HCT116 (cell line): ENCODE data around the gene STAG1.

Source experiments
- CEBPB ChIP-seq: IDR thresholded peaks from 2 replicates; pipeline ENCODE4 v1.6.1; 2012; ENCODE audit warnings: low read depth
- CTCF ChIP-seq, 3 experiments: fragments of 200-600 bp in 1 of 3; sonication (generic) in 1 of 3; IDR thresholded peaks in 2 of 3; conservative IDR thresholded peaks in 1 of 3; 2 replicates each; pipeline ENCODE4 v1.5.1; 2012 to 2017; ENCODE audit warnings: low read depth in 2 of 3, low read length in 2 of 3, antibody characterized with exemption in 1 of 3, borderline replicate concordance in 1 of 3, control low read depth in 1 of 3, mild to moderate bottlenecking in 1 of 3, mixed read lengths in 1 of 3, mixed run types in 1 of 3, moderate library complexity in 1 of 3; ENCODE audit not compliant: insufficient read depth in 1 of 3
- EZH2phosphoT487 ChIP-seq: fragments of 200-600 bp; IDR thresholded peaks from 2 replicates; pipeline ENCODE4 v1.6.1; 2018; ENCODE audit warnings: antibody characterized with exemption, borderline replicate concordance
- MAX ChIP-seq: IDR thresholded peaks from 2 replicates; pipeline ENCODE4 v1.6.1; 2012
- POLR2A ChIP-seq: IDR thresholded peaks from 2 replicates; pipeline ENCODE4 v1.7.0; 2011; ENCODE audit warnings: borderline replicate concordance; ENCODE audit not compliant: insufficient read depth, insufficient read length; ENCODE audit errors: extremely low read depth
- POLR2AphosphoS5 ChIP-seq: IDR thresholded peaks from 2 replicates; pipeline ENCODE4 v1.6.1; 2011; ENCODE audit warnings: mild to moderate bottlenecking, low read depth, low read length, moderate library complexity
- REST ChIP-seq: IDR thresholded peaks from 2 replicates; pipeline ENCODE4 v1.6.1; 2012; ENCODE audit warnings: low read depth
- SP1 ChIP-seq: IDR thresholded peaks from 2 replicates; pipeline ENCODE4 v1.6.1; 2012; ENCODE audit warnings: low read depth
- ZBTB33 ChIP-seq: IDR thresholded peaks from 2 replicates; pipeline ENCODE4 v1.6.1; 2011; ENCODE audit warnings: mild to moderate bottlenecking, low read length, moderate library complexity; ENCODE audit not compliant: insufficient replicate concordance; ENCODE audit errors: extremely low read depth
- ZNF274 ChIP-seq: fragments of 200-500 bp; sonication (Bioruptor generic); IDR thresholded peaks from 2 replicates; pipeline ENCODE4 v1.6.1; 2014; ENCODE audit warnings: mild to moderate bottlenecking, low read depth, low read length, inconsistent platforms

- TF ChIP-seq POLR2AphosphoS5 (no peak), SP1 (no peak), POLR2A (no peak), CTCF (IDR thresholded peaks at IDR 0.05 in 2 of 3, conservative IDR thresholded peaks at IDR 0.05 in 1 of 3; ENCODE audit: borderline replicate concordance in 1 of 3, insufficient read depth in 1 of 3, low read depth in 2 of 3, low read length in 2 of 3) (no peak), EZH2phosphoT487 (no peak), ZBTB33 (no peak), CEBPB (no peak), ZNF274 (no peak), REST (no peak), MAX (no peak)
These were observed 35.5 kb downstream of the STAG1 start for GRCh38 chr3:136716629-136717028.
